HPDE6-E6E7 (cell line): Measurements from ENCODE around the gene KLHDC7A.

Source experiments
- DNase-seq: peaks from one replicate; pipeline ENCODE4 v3.0.0; 2011; ENCODE audit warnings: missing footprints; ENCODE audit errors: extremely low spot score

Gene KLHDC7A

DNA sequence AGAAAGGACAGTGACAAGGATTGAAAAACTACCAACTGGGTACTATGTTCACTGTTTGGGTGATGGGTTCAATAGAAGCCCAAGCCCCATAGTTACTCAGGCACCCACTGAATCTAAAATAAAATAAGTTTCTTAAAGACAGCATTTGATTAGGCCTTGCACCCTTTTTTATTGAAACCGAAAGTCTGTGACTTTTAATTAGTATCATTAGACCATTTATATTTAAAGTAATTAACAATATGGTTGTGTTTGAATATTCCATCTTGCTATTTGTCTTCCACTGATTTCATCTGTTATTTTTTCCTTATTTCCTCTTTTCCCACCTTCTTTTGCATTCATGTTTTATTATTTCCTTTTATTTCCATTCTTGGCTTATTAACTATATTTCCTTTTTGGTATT lies 27.4 kb downstream of the KLHDC7A start:
- no peak for DNase-seq

DNA sequence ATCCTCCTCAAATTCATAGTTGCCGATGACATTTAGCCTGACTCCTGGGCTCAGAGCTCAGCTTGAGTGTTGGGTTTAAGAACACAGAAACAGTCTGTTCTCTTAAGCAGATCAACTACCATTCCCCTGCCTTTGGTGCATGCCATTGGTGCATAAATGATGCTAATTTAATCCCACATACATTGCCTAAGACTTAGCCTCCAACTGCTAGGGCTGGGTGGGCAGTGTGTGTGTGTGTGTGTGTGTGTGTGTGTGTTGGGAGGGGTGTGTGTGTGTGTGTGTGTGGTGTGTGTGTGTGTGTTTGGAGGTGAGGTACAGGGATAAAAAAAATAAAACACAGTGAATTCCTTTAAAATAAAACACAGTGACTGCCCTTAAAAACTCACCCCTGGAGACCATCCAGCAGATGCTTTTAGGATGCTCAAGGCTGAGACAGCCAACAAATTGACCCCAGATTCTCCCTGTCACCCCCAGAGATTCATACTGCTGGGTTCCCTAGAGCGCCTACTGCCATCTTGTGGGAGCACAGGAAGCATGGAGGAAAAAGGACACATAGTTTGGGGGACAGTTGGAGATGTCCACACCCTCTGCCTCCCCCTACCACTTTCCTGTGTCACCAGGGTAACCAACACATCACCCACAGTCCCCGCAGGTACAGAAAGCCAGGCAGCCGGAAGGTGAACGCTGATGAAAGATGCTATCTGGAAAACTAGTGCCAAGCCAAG lies 30.6 kb downstream of the KLHDC7A start:
- DNase-seq = no peak

- no peak for DNase-seq
Measured at GRCh38 chr1:18511874-18512150, 31.1 kb downstream of the KLHDC7A start.

- DNase-seq = no peak
Measured at GRCh38 chr1:18512883-18513282, 32.2 kb downstream of the KLHDC7A start.

- DNase-seq = no peak
Measured at GRCh38 chr1:18513995-18514394, 33.3 kb downstream of the KLHDC7A start.

DNA sequence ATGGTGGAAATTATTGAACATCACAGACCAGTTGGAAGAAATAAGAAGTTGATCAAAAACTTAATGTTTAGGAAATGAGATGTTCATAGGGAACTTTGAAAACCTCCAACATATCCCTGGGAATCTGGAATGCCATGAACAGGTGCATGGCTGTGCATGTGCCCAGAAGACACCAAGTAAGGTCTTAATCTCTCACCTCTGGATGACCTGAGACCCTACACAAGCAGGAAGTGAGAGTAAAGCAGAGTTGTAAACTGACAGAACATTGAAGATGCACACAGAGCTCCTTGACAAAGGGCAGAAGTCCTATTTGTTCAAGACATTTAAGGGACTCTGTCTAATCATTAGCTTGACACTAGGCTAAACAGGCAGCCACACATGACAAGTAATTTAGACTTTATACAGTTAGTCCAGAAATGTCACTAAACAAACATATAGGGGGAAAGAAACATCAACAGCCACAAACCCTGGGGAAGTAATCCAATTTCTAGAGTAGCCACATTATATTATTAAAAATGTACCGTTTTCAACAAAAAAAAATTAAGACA lies 34.5 kb downstream of the KLHDC7A start:
- DNase-seq = no peak

DNA sequence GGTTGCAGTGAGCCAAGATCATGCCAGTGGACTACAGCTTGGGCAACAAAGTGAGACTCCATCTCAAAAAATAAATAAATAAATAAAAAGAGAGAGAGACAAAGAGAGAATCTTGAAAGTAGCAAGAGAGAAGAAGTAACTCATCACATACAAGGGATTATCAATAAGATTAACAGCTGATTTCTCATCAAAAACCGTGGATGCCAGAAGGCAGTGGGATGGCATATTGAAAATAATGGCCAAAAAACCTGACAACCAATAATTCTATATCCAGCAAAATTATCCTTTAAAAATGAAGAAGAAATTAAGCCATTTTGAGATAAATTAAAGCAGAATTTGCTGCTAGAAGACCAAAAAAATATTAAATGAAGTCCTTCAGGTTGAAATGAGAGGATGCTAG lies 35.7 kb downstream of the KLHDC7A start:
- DNase-seq = no peak

GRCh38 chr1:18526436-18527275 lies 45.9 kb downstream of the KLHDC7A start:
- no peak for DNase-seq

- DNase-seq = no peak
Measured at GRCh38 chr1:18527514-18527913, 46.8 kb downstream of the KLHDC7A start.

GRCh38 chr1:18527921-18528320 lies 47.2 kb downstream of the KLHDC7A start:
- DNase-seq = no peak

- no peak for DNase-seq
Measured at GRCh38 chr1:18528616-18529015, 47.9 kb downstream of the KLHDC7A start.

DNA sequence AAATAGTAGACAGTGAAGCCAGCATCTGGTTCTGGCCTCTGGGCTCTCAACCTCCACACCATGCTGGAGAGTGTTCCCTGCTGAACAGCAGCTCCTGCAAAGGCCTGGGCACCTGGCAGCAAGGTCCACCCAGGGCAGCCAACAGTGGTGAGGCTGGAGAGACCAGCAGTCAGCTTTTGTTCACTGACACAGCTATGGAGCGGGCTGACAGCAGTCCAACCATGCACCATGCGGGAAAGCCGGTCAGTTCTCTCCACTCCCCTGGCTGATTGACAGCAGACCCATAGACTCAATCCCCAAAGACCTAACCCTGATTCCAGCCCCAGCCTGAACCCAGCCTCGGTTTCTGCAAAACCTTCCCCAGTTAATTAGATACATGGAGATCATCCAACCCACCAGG lies 49.0 kb downstream of the KLHDC7A start:
- no peak for DNase-seq

DNA sequence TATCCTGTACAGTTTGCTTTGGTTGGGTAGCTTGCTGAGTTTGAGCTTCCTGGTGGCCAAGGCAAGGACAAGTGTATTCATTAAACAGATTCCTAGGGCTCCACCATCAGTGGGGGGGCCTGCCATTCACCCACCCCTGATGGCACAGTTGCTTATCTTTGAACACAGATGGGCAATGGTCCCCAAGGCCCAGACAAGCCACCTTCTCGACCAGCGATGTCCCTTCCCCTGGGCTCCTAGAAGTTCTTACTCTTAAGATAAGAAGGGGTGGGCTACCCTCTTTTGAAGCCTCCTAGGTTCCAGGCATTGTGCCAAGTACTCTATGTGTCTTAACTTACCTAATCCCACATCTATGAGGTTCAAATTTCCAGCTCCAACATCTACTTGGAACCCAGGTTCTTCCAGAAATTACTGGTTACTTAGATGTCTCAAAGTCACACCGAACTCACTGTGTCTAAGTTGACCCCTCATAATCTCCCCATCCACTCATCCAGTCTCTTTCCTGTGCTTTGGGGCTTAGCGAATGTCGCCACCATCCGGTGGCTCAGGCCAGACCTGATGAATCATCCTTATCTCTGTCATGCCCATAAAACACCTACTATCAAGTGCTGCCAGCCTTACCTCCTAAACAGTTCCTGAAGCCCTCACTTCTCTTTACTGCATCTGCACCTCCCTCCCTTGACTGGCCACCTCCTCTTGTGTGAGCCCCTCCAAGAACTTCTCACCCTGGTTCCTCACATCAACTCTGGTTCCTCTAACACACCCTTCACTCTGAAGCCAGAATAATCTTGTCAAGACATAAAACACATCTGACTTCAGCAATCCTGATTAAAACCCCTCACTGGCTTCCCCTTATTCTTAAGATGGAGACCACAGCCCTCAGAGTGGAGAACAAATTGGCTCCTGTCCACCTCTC lies 50.1 kb downstream of the KLHDC7A start:
- no peak for DNase-seq

- DNase-seq = no peak
Measured at GRCh38 chr1:18531503-18531845, 50.7 kb downstream of the KLHDC7A start.

GRCh38 chr1:18532390-18533170 lies 51.9 kb downstream of the KLHDC7A start:
- DNase-seq = no peak

DNA sequence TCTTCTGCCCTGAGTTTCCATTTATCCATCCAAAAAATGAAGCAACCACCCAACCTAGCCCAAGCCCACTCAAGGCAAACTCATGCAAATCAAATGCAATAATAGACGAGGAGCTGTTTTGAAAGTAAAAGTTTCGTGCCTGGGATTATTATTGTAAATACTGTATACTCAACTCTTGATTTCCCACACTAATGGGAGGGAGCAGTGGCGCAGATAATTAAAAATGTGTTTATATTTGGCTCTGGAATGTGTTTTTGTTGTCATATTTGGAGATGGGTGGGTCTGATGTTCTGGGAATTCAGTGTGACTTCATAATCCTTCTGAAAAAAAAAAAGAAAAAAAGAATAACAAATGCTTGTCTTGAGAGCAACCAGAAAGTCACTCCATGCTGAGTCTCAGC lies 52.5 kb downstream of the KLHDC7A start:
- no peak for DNase-seq

DNA sequence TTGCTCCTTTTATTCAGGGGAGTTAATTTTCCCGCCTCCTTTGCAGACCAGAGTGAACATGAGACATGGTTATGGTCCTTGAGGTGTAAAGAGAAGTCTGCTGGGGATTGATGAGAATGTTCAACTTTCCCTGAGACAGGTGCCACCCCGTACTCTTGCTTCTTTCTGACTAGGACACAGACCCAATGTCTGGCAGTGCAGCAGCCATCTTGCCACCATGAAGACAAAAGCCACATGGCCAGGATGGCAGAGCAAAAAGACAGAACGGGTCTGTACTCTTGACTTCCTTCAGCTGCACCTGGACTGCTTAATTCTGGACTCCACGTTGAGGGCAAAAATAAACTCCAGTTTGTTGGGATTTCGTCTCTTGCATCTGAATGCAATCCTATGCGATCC lies 54.1 kb downstream of the KLHDC7A start:
- no peak for DNase-seq
